SU-DHL-6 (cell line): ENCODE results near the gene RNF130.

Experiments
- CTCF ChIP-seq: fragments of 200-600 bp; sonication (generic); IDR thresholded peaks from one replicate; pipeline ENCODE4 v1.5.1; 2017; ENCODE audit warnings: antibody characterized with exemption, mild to moderate bottlenecking, low read length, moderate library complexity; ENCODE audit not compliant: insufficient read depth, poor library complexity, severe bottlenecking
- EZH2phosphoT487 ChIP-seq: fragments of 200-600 bp; sonication (generic), shearing (Covaris generic); conservative IDR thresholded peaks from 2 replicates; pipeline ENCODE4 v1.6.1; 2018; ENCODE audit warnings: mild to moderate bottlenecking, antibody characterized with exemption, low read length, moderate library complexity, mixed read lengths

GRCh38 chr5:180059326-180059725 lies 12.2 kb downstream of the RNF130 start:
- no peak for TF ChIP-seq CTCF
- TF ChIP-seq EZH2phosphoT487, result no peak
